Esophagus squamous epithelium (tissue), 5 donors: Measurements from ENCODE around the gene ACTL6B. TPM values are rescaled to one million over a fixed set of nuclear protein-coding genes. Genes with fewer than 3 reads are reported as not detected.

Source experiments
- DNase-seq: peaks from one replicate; lab custom pipeline; 2025; lab: John Stamatoyannopoulos, UW
- H3K27ac ChIP-seq, 4 donors: fragments of 200-600 bp; sonication (generic); one replicate each; pipeline ENCODE4 v1.5.1; 2016 to 2019; ENCODE audit warnings: mild to moderate bottlenecking in 1 of 4
- H3K27me3 ChIP-seq, 4 donors: fragments of 200-600 bp; sonication (generic); 1 replicate in 3 of 4; 2 replicates in 1 of 4; pipeline versions ENCODE4 v1.5.1 to v1.6.0; 2017 to 2021; ENCODE audit warnings: antibody characterized with exemption in 1 of 4
- H3K36me3 ChIP-seq, 3 donors: fragments of 200-600 bp; sonication (generic); one replicate each; pipeline ENCODE4 v1.5.1; 2016 to 2019
- H3K4me1 ChIP-seq, 3 donors: fragments of 200-600 bp; sonication (generic); one replicate each; pipeline ENCODE4 v1.5.1; 2017 to 2019
- H3K4me3 ChIP-seq, 4 donors: fragments of 200-600 bp; sonication (generic); 1 replicate in 3 of 4; 2 replicates in 1 of 4; pipeline ENCODE4 v1.5.1; 2016 to 2019; ENCODE audit warnings: mild to moderate bottlenecking in 2 of 4, moderate library complexity in 1 of 4
- H3K9me3 ChIP-seq, 3 donors: fragments of 200-600 bp; sonication (generic); one replicate each; pipeline ENCODE4 v1.5.1; 2016 to 2019
- CTCF ChIP-seq, 6 experiments: fragments of 450-650 bp in 4 of 6; fragments of 200-600 bp in 2 of 6; sonication (generic) in 2 of 6; IDR thresholded peaks; one replicate each; pipeline ENCODE4 v1.5.1; 2016 to 2019; ENCODE audit warnings: antibody characterized with exemption in 6 of 6, mild to moderate bottlenecking in 4 of 6, moderate library complexity in 4 of 6
- POLR2A ChIP-seq, 4 donors: fragments of 450-650 bp; IDR thresholded peaks; one replicate each; pipeline ENCODE4 v1.6.1; 2017; ENCODE audit warnings: antibody characterized with exemption in 4 of 4, mild to moderate bottlenecking in 4 of 4, moderate library complexity in 3 of 4
- WGBS, 2 donors: methylation state at CpG; one replicate each; pipeline ENCODE4 v1.1.5; 2018; 5-methylcytosine and 5-hydroxymethylcytosine counted together
- intact Hi-C: fragments of 100-400 bp; cut with DNase I; formaldehyde crosslinking; loops from one replicate; pipeline ENCODE4 v1.15.0; 2022
- total RNA-seq, 4 donors: library from RNA; depleted of rRNA; stranded (reverse); fragments of >200 nt; gene quantifications; one replicate each; pipeline ENCODE4 v1.1.0, GENCODE V29; 2016
- donor health status: DM: yes; HTN: yes; CAD: no.

ACTL6B gene
- total RNA-seq, 4 donors from 2014 or later = not detected

GRCh38 chr7:100694098-100694745 lies 38.0 kb upstream of the ACTL6B start, which contains the start of gene GIGYF1:
GIGYF1 (minus strand) TSS chr7:100694250; CDS start chr7:100688238, 6,012 bp downstream.
- DNase-seq = no peak

GRCh38 chr7:100693312-100694097 lies 37.3 kb upstream of the ACTL6B start:
- intact Hi-C loops = loop anchor here (5.0 to 10.0 kb wide), 2 partner anchors 131 to 219 kb away; partner anchors contain the start of gene TSC22D4
- H3K4me1 ChIP-seq = peaks cover 21 to 60% (median 41%) of the 10 kb centered on the region in 3 donors

More at GRCh38 chr7:100694098-100694745, 38.0 kb upstream of the ACTL6B start, which contains the start of gene GIGYF1:
- peak within 1 kb of the TSS; percentile 71 to 99 (median 89) for H3K4me3 ChIP-seq
- H3K27ac ChIP-seq = peak within 1 kb of the TSS; percentile 72 to 90 (median 88)
- peaks cover 21 to 53% (median 38%) of the 10 kb centered on the region in 3 donors for H3K4me1 ChIP-seq
- no peak for TF ChIP-seq POLR2A (IDR thresholded peaks at IDR 0.05)
- no peak for TF ChIP-seq CTCF (IDR thresholded peaks at IDR 0.05)
- 0% methylated on average over 2 of the region's 102 CpGs; no CpG with 5 or more reads in 1 of the 2 donors for WGBS, 2 donors
- no peaks in the 10 kb centered on the region for H3K9me3 ChIP-seq
- peaks cover 0 to 10% (median 0%) of the 10 kb centered on the region in 3 donors for H3K36me3 ChIP-seq
- H3K27me3 ChIP-seq = no peaks in the 10 kb centered on the region
- intact Hi-C loops = loop anchor here (5.0 to 10.0 kb wide), 2 partner anchors 132 to 219 kb away; partner anchors contain the start of gene TSC22D4

GRCh38 chr7:100692578-100692961 lies 36.3 kb upstream of the ACTL6B start:
- H3K36me3 ChIP-seq = peaks cover 5 to 26% (median 11%) of the 10 kb centered on the region in 3 donors
- H3K4me1 ChIP-seq = peaks cover 21 to 65% (median 49%) of the 10 kb centered on the region in 3 donors
- no peak for DNase-seq
- intact Hi-C loops = loop anchor here (5.0 to 10.0 kb wide), 2 partner anchors 130 to 218 kb away; partner anchors contain the start of gene TSC22D4
- TF ChIP-seq CTCF (IDR thresholded peaks at IDR 0.05) (no peak), POLR2A (IDR thresholded peaks at IDR 0.05) (no peak)
- H3K4me3 ChIP-seq = peak overlapping the region in 3 of 4 donors; percentile 71 to 99 (median 99)
- 38 to 57% methylated on average over 6 of the region's 6 CpGs for WGBS, 2 donors
- no peaks in the 10 kb centered on the region for H3K27me3 ChIP-seq
- peak overlapping the region in 2 of 4 donors; percentile 72 to 89 for H3K27ac ChIP-seq
- H3K9me3 ChIP-seq = no peaks in the 10 kb centered on the region

More at GRCh38 chr7:100693312-100694097, 37.3 kb upstream of the ACTL6B start:
- TF ChIP-seq POLR2A (IDR thresholded peaks at IDR 0.05) (no peak), CTCF (IDR thresholded peaks at IDR 0.05) (no peak)
- peak overlapping the region; percentile 71 to 99 (median 89) for H3K4me3 ChIP-seq
- WGBS, 2 donors = 0 to 1% methylated on average over 11 to 18 of the region's 81 CpGs
- no peaks in the 10 kb centered on the region for H3K27me3 ChIP-seq
- H3K9me3 ChIP-seq = no peaks in the 10 kb centered on the region
- peak overlapping the region; percentile 72 to 90 (median 88) for H3K27ac ChIP-seq
- no peak for DNase-seq
- peaks cover 0 to 17% (median 1%) of the 10 kb centered on the region in 3 donors for H3K36me3 ChIP-seq

- DNase-seq = no peak
- peak overlapping the region in 3 of 4 donors; percentile 26 to 72 (median 46) for H3K27ac ChIP-seq
Observed at GRCh38 chr7:100691676-100692577, 35.7 kb upstream of the ACTL6B start.

More at GRCh38 chr7:100691676-100692577, 35.7 kb upstream of the ACTL6B start:
- intact Hi-C loops = loop anchor here (5.0 to 10.0 kb wide), 2 partner anchors 130 to 217 kb away; partner anchors contain the start of gene TSC22D4
- peaks cover 21 to 65% (median 49%) of the 10 kb centered on the region in 3 donors for H3K4me1 ChIP-seq
- peak overlapping the region in 3 of 4 donors; percentile 71 to 99 (median 99) for H3K4me3 ChIP-seq
- peaks cover 12 to 33% (median 17%) of the 10 kb centered on the region in 3 donors for H3K36me3 ChIP-seq
- H3K27me3 ChIP-seq = no peaks in the 10 kb centered on the region
- WGBS, 2 donors = 26 to 29% methylated on average over 19 to 20 of the region's 28 CpGs
- H3K9me3 ChIP-seq = no peaks in the 10 kb centered on the region
- no peak for TF ChIP-seq POLR2A (IDR thresholded peaks at IDR 0.05)
- TF ChIP-seq CTCF (IDR thresholded peaks at IDR 0.05) = peak; percentile 83 to 94 (median 92)
